K562 (cell line): ENCODE data around the gene PUM2. TPM values are rescaled to one million over a fixed set of nuclear protein-coding genes. Genes with fewer than 3 reads are reported as not detected.

Experiments used
- ATAC-seq: fragments of 200-7000 bp; cut with Tn5 transposase; 3 replicates; pipeline ENCODE4 v1.9.1; 2020; ENCODE audit warnings: moderate library complexity
- BruUV-seq: library from RNA; stranded (reverse); fragments of 400-500 nt; replicated peaks from 2 replicates; lab custom pipeline; 2021; lab: Mats Ljungman, UMichigan
- CTCF ChIA-PET: fragments of 300-600 bp; formaldehyde crosslinking; extraction: SDS; loops from one replicate; lab custom pipeline; 2021; ENCODE audit warnings: low intra/inter-chr PET ratio; lab: Yijun Ruan, JAX
- POLR2A ChIA-PET: fragments of 300-600, 350-650 bp; sonication (Branson Sonifier 250); formaldehyde crosslinking; extraction: SDS; loops from one replicate; lab custom pipeline; 2021; ENCODE audit warnings: antibody characterized with exemption, inconsistent platforms; lab: Yijun Ruan, JAX
- DNase-seq, 4 experiments: peaks; one replicate each; pipeline versions ENCODE4 v3.0.0 to v3.0.0-alpha.2; 2011 to 2018; ENCODE audit warnings: low spot score in 3 of 4, mixed read lengths in 3 of 4; ENCODE audit errors: extremely low read depth in 1 of 4
- FAIRE-seq: peaks from 2 replicates; lab custom pipeline; 2011; peaks lifted over from hg19 to GRCh38; lab: Jason Lieb, UNC
- H2AFZ ChIP-seq: 2 replicates; pipeline ENCODE4 v1.6.0; 2011; ENCODE audit warnings: low read depth, low read length, control low read depth, inconsistent platforms
- H3K27ac ChIP-seq: fragments of 200-600 bp; 3 replicates; pipeline ENCODE4 v1.8.0; 2011; ENCODE audit warnings: low read depth, mild to moderate bottlenecking, control low read depth, inconsistent platforms, low read length, moderate library complexity, mixed read lengths; ENCODE audit errors: extremely low read depth
- H3K27me3 ChIP-seq, 2 experiments: fragments of 300-600 bp in 1 of 2; 2 replicates in 1 of 2; 3 replicates in 1 of 2; pipeline versions ENCODE4 v1.6.0 to v1.8.0; 2011; ENCODE audit warnings: inconsistent platforms in 2 of 2, low read length in 2 of 2, mild to moderate bottlenecking in 1 of 2, mixed read lengths in 1 of 2, moderate library complexity in 1 of 2; ENCODE audit not compliant: control insufficient read depth in 2 of 2, insufficient read depth in 2 of 2
- H3K36me3 ChIP-seq: fragments of 300-600 bp; 3 replicates; pipeline ENCODE4 v1.8.0; 2011; ENCODE audit warnings: mild to moderate bottlenecking, low read length, inconsistent platforms; ENCODE audit not compliant: control insufficient read depth, insufficient read depth
- H3K4me1 ChIP-seq, 2 experiments: fragments of 200-600 bp in 1 of 2; replicated peaks in 1 of 2; 2 replicates in 1 of 2; 3 replicates in 1 of 2; pipeline versions ENCODE4 v1.5.1 to v1.8.0; 2011; ENCODE audit warnings: inconsistent platforms in 2 of 2, low read length in 2 of 2, mild to moderate bottlenecking in 1 of 2, mixed read lengths in 1 of 2, moderate library complexity in 1 of 2; ENCODE audit not compliant: control insufficient read depth in 2 of 2, insufficient read depth in 2 of 2
- H3K4me2 ChIP-seq: 2 replicates; pipeline ENCODE4 v1.6.1; 2011; ENCODE audit warnings: low read length, control low read depth, inconsistent platforms, mixed read lengths; ENCODE audit not compliant: insufficient read depth
- H3K4me3 ChIP-seq: fragments of 200-600 bp; sonication (generic), shearing (Covaris generic); 2 replicates; pipeline ENCODE4 v1.5.1; 2016; ENCODE audit warnings: control low read depth, inconsistent platforms
- H3K79me2 ChIP-seq: fragments of 200-600 bp; 3 replicates; pipeline ENCODE4 v1.8.0; 2011; ENCODE audit warnings: low read length, inconsistent platforms; ENCODE audit not compliant: control insufficient read depth, insufficient read depth
- H3K9ac ChIP-seq, 2 experiments: 2 replicates each; pipeline versions ENCODE4 v1.6.0 to v1.6.1; 2011; ENCODE audit warnings: low read depth in 2 of 2, low read length in 2 of 2, control low read depth in 1 of 2, inconsistent platforms in 1 of 2, mild to moderate bottlenecking in 1 of 2, mixed read lengths in 1 of 2; ENCODE audit not compliant: insufficient read depth in 1 of 2
- H3K9me1 ChIP-seq: one replicate; pipeline ENCODE4 v1.6.0; 2011; ENCODE audit warnings: inconsistent platforms, mild to moderate bottlenecking, low read length, moderate library complexity; ENCODE audit not compliant: control insufficient read depth, insufficient read depth
- H3K9me3 ChIP-seq: replicated peaks from 2 replicates; pipeline ENCODE4 v1.5.1; 2011; ENCODE audit warnings: low read depth, low read length, inconsistent platforms; ENCODE audit not compliant: control insufficient read depth, insufficient read depth
- H4K20me1 ChIP-seq: replicated peaks from 2 replicates; pipeline ENCODE4 v1.6.1; 2011; ENCODE audit warnings: low read length, inconsistent platforms, mixed read lengths; ENCODE audit not compliant: control insufficient read depth, insufficient read depth
- KAT8 ChIP-seq: fragments of 450-650 bp; IDR thresholded peaks from 2 replicates; pipeline ENCODE4 v1.6.1; 2016; ENCODE audit warnings: low read depth, mild to moderate bottlenecking
- KDM2B ChIP-seq: fragments of 250-450 bp; sonication (Bioruptor Pico); IDR thresholded peaks from 2 replicates; pipeline ENCODE4 v1.8.0; 2021; ENCODE audit warnings: mild to moderate bottlenecking, moderate library complexity
- SETDB1 ChIP-seq: IDR thresholded peaks from one replicate; pipeline ENCODE4 v1.6.1; 2012; ENCODE audit warnings: low read length, control low read depth, inconsistent platforms
- ZNF408 ChIP-seq: fragments of 250-450 bp; sonication (Bioruptor Pico); IDR thresholded peaks from 2 replicates; pipeline ENCODE4 v1.4.0; 2020; ENCODE audit warnings: low read depth, mild to moderate bottlenecking, moderate library complexity
- WGBS: fragments of 100-300 bp; shearing (Covaris generic); methylation state at CpG from one replicate; pipeline ENCODE4 v1.1.6; 2016; ENCODE audit warnings: low coverage, mixed read lengths; ENCODE audit not compliant: insufficient coverage; ENCODE audit errors: missing lambda C conversion rate; 5-methylcytosine and 5-hydroxymethylcytosine counted together
- in situ Hi-C: fragments of 300-500 bp; cut with MboI; formaldehyde crosslinking; loops from 4 replicates; pipeline ENCODE4 v1.15.0; 2018; ENCODE audit warnings: inconsistent platforms, mixed read lengths
- intact Hi-C: fragments of 100-400 bp; cut with micrococcal nuclease; formaldehyde crosslinking; loops from 2 replicates; pipeline ENCODE4 v1.14.2; 2022
- polyA plus RNA-seq, 8 experiments: library from polyadenylated mRNA; depleted of rRNA in 4 of 8; stranded (reverse) in 5 of 8; unstranded in 3 of 8; fragments of >200 nt; fragmentation: Nextera tagmentation in 2 of 8; fragmentation: Illumina TruSeq in 1 of 8; extraction: Ambion mirVana in 2 of 8; extraction: Trizol in 1 of 8; gene quantifications; 2 replicates each; pipeline versions ENCODE4 v1.2.1 to v1.2.3, GENCODE V29; 2011 to 2014; ENCODE audit warnings: inconsistent platforms in 1 of 8, missing spikeins in 1 of 8
- total RNA-seq, 7 experiments: library from RNA; depleted of rRNA in 6 of 7; stranded (reverse); fragments of >200 nt in 6 of 7; fragmentation: Illumina TruSeq in 2 of 7; extraction: Trizol in 2 of 7; gene quantifications; 2 replicates each; pipeline versions ENCODE4 v1.2.1 to v1.2.3, GENCODE V29; 2011 to 2021; ENCODE audit warnings: low replicate concordance in 1 of 7
- TF ChIP-seq, protein P1 (sequence below): fragments of 250-450 bp; sonication (Bioruptor Pico); IDR thresholded peaks from 2 replicates; pipeline ENCODE4 v1.8.0; 2022; ENCODE audit warnings: inconsistent platforms, mild to moderate bottlenecking, moderate library complexity, borderline replicate concordance

Gene PUM2
- total and polyA plus RNA-seq, 9 of the 15 experiments (the other 6 are each of a cell fraction or from before 2014, with no cell fraction given) = 13.4 to 61.9 (median 28.3) TPM

GRCh38 chr2:20211420-20211819 is 139.2 kb downstream of the PUM2 start:
- Histone ChIP-seq H3K4me2 (no peak overlapping the region), H3K79me2 (no peaks in the 10 kb centered on the region), H3K36me3 (no peaks in the 10 kb centered on the region), H3K9ac (peak overlapping the region in 1 of 2 experiments; percentile 51; a peak in 1 of 4 replicates), H2AFZ (no peak overlapping the region), H3K9me3 (no peaks in the 10 kb centered on the region), H3K9me1 (no peaks in the 10 kb centered on the region), H3K27ac (no peak overlapping the region), H4K20me1 (no peaks in the 10 kb centered on the region), H3K4me3 (no peak overlapping the region), H3K4me1 (peaks cover 16 to 28% of the 10 kb centered on the region in 2 experiments), H3K27me3 (peaks cover 0 to 29% of the 10 kb centered on the region in 2 experiments; a peak in 1 of 5 replicates)
- no peak for TF ChIP-seq ZNF408 (CRISPR knock-in tag)
- TF ChIP-seq, protein P1, sequence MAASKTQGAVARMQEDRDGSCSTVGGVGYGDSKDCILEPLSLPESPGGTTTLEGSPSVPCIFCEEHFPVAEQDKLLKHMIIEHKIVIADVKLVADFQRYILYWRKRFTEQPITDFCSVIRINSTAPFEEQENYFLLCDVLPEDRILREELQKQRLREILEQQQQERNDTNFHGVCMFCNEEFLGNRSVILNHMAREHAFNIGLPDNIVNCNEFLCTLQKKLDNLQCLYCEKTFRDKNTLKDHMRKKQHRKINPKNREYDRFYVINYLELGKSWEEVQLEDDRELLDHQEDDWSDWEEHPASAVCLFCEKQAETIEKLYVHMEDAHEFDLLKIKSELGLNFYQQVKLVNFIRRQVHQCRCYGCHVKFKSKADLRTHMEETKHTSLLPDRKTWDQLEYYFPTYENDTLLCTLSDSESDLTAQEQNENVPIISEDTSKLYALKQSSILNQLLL (CRISPR knock-in tag) = no peak
- TF ChIP-seq KAT8 = no peak
- no peak for TF ChIP-seq SETDB1
- TF ChIP-seq KDM2B (CRISPR knock-in tag) = no peak
- ATAC-seq = peak; percentile 4; the same call in 2 of the 3 replicates
- BruUV-seq = no TSS peak
- DNase-seq = no peak
- ChIA-PET POLR2A (interaction anchor here (0.8 to 1.4 kb wide), 2 partner anchors 9 to 13 kb away, joined by 3 to 5 read pairs; no protein-coding TSS in a partner anchor), CTCF (no interaction called here)
- WGBS = 52% methylated on average over 12 of the region's 12 CpGs
- FAIRE-seq = no peak
- in situ Hi-C loops (no loop called here), intact Hi-C loops (no loop called here)
